Loucy (cell line): ENCODE measurements around the gene CCNJL.
"Not testable (repeated sequence)": the region's sequence is repeated elsewhere in the genome, so short reads cannot be mapped to it uniquely, and the experiment has no call there.

Source experiments
- EZH2phosphoT487 ChIP-seq: fragments of 200-600 bp; IDR thresholded peaks from 2 replicates; pipeline ENCODE4 v1.6.1; 2018; ENCODE audit warnings: antibody characterized with exemption, mild to moderate bottlenecking, moderate library complexity, borderline replicate concordance
- TF ChIP-seq, protein P1 (sequence below): fragments of 200-600 bp; sonication (generic); conservative IDR thresholded peaks from 2 replicates; pipeline ENCODE4 v1.5.1; 2014; ENCODE audit warnings: mild to moderate bottlenecking, antibody characterized with exemption, low read length

DNA sequence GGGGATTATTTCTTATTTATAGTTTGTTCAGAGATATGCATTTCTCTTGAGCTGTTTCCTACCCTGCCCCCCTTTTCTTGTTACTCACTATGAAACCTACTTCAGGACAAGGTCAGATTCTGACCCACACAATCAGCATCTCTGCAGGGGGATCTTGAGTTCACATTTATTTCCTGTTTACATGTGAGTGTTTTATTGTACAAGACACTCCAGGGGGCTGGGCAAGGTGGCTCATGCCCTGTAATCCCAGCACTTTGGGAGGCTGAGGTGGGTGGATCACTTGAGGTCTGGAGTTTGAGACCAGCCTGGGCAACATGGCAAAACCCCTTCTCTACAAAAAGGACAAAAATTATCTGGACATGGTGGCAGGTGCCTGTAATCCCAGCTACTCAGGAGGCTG, 28.1 kb upstream of the CCNJL start:
- TF ChIP-seq, protein P1, sequence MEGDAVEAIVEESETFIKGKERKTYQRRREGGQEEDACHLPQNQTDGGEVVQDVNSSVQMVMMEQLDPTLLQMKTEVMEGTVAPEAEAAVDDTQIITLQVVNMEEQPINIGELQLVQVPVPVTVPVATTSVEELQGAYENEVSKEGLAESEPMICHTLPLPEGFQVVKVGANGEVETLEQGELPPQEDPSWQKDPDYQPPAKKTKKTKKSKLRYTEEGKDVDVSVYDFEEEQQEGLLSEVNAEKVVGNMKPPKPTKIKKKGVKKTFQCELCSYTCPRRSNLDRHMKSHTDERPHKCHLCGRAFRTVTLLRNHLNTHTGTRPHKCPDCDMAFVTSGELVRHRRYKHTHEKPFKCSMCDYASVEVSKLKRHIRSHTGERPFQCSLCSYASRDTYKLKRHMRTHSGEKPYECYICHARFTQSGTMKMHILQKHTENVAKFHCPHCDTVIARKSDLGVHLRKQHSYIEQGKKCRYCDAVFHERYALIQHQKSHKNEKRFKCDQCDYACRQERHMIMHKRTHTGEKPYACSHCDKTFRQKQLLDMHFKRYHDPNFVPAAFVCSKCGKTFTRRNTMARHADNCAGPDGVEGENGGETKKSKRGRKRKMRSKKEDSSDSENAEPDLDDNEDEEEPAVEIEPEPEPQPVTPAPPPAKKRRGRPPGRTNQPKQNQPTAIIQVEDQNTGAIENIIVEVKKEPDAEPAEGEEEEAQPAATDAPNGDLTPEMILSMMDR, result not testable (repeated sequence)
- TF ChIP-seq EZH2phosphoT487, result not testable (repeated sequence)
